ENCODE measurements around the gene LRIT2. TPM values are rescaled to one million over a fixed set of nuclear protein-coding genes. Genes with fewer than 3 reads are reported as not detected.

The LRIT2 gene
- total and polyA plus RNA-seq, 7 donors, result not detected

DNA sequence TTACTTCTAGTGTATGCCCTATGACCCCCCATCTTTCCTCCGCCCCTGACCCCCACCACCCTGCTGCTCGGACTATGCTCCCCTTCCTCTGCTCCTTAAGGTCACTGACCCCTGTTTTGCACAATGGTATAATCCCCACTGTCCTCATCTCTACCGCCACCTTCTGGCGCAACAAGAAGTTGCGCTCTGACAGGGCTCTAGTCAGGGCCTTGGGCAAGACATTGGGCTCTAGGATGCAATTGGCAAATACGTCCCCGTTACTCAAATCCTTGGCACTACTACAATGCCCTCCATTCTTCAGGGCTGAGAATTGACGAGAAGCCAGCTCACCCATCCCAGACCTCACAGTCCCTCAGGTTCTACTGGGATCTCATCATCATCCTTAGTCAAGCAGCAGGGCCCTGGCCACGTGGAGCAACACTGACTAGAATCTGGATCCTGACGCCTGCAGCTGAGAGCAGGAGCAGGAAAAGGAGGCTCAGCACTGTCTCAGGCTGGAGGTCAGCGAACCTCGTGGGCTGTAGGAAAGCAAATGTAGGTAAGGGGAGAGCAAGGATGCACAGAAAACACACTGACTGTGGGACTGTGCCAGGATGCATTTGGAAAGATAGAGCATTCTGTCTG lies 10.6 kb downstream of the LRIT2 start:
- H3K36me3 ChIP-seq (ENCODE audit: insufficient read depth in 1 of 2, low read depth in 1 of 2), result no peaks in the 10 kb centered on the region
- no peak for ATAC-seq
- TF ChIP-seq, protein P1, sequence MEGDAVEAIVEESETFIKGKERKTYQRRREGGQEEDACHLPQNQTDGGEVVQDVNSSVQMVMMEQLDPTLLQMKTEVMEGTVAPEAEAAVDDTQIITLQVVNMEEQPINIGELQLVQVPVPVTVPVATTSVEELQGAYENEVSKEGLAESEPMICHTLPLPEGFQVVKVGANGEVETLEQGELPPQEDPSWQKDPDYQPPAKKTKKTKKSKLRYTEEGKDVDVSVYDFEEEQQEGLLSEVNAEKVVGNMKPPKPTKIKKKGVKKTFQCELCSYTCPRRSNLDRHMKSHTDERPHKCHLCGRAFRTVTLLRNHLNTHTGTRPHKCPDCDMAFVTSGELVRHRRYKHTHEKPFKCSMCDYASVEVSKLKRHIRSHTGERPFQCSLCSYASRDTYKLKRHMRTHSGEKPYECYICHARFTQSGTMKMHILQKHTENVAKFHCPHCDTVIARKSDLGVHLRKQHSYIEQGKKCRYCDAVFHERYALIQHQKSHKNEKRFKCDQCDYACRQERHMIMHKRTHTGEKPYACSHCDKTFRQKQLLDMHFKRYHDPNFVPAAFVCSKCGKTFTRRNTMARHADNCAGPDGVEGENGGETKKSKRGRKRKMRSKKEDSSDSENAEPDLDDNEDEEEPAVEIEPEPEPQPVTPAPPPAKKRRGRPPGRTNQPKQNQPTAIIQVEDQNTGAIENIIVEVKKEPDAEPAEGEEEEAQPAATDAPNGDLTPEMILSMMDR (IDR thresholded peaks at IDR 0.05), result no peak
- H3K4me3 ChIP-seq, result no peak overlapping the region
- 44 to 55% (median 48%) methylated on average over 12 of the region's 12 CpGs for WGBS, 3 donors
- peaks cover 0 to 3% (median 0%) of the 10 kb centered on the region in 3 donors for H3K27me3 ChIP-seq (ENCODE audit: insufficient read depth in 3 of 3, low read length in 2 of 3)
- no peak overlapping the region for H3K27ac ChIP-seq
- intact Hi-C loops (cut with DNase I), result no loop called here
- no peaks in the 10 kb centered on the region for H3K9me3 ChIP-seq
- H3K4me1 ChIP-seq, result no peaks in the 10 kb centered on the region
- DNase-seq, result no peak

DNA sequence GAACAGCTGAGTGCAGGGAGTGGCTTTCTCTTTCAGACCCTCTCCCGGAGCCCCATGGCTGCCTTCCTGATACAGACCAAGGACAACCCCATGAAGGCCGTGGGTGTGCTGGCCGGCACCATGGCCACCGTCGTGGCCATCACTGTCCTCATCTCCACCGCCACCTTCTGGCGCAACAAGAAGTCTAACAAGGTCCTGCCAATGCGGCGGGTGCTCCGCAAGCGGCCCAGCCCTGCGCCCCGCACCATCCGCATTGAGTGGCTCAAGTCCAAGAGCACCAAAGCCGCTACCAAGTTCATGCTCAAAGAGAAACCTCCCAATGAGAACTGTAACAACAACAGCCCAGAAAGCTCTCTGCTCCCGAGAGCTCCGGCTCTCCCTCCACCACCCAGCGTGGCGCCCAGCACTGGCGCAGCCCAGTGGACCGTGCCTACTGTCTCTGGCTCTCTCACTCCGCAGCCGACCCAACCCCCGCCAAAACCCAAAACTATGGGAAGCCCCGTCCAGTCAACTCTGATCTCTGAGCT lies 11.2 kb downstream of the LRIT2 start:
- ATAC-seq (no peak), DNase-seq (no peak)
- TF ChIP-seq, protein P1 (IDR thresholded peaks at IDR 0.05), result no peak
- H3K27ac ChIP-seq, result no peak overlapping the region
- intact Hi-C loops (cut with DNase I), result no loop called here
- H3K9me3 ChIP-seq, result no peaks in the 10 kb centered on the region
- peaks cover 0 to 3% (median 0%) of the 10 kb centered on the region in 3 donors for H3K27me3 ChIP-seq (ENCODE audit: insufficient read depth in 3 of 3, low read length in 2 of 3)
- H3K4me3 ChIP-seq, result no peak overlapping the region
- WGBS, 3 donors, result 64 to 83% (median 71%) methylated on average over 25 of the region's 25 CpGs
- no peaks in the 10 kb centered on the region for H3K4me1 ChIP-seq
- no peaks in the 10 kb centered on the region for H3K36me3 ChIP-seq (ENCODE audit: insufficient read depth in 1 of 2, low read depth in 1 of 2)

DNA sequence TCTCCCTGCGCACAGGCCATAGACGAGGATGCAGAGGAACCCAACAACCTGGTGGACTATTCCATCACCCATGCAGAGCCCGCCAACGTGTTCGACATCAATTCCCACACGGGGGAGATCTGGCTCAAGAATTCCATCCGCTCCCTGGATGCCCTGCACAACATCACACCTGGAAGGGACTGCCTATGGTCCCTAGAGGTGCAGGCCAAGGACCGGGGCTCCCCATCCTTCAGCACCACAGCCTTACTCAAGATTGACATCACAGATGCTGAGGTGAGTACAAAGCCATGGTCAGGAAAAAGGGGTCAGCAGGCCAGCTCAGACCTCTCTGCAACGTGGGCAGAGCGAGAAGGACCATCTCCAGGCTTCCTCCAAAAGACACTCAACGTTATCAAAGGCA lies 12.3 kb downstream of the LRIT2 start:
- DNase-seq, result no peak
- ATAC-seq, result no peak
- TF ChIP-seq, protein P1 (IDR thresholded peaks at IDR 0.05), result no peak
- Histone ChIP-seq H3K4me3 (no peak overlapping the region), H3K36me3 (ENCODE audit: insufficient read depth in 1 of 2, low read depth in 1 of 2) (no peaks in the 10 kb centered on the region), H3K9me3 (no peaks in the 10 kb centered on the region), H3K27me3 (ENCODE audit: insufficient read depth in 3 of 3, low read length in 2 of 3) (peaks cover 0 to 3% (median 0%) of the 10 kb centered on the region in 3 donors), H3K4me1 (no peaks in the 10 kb centered on the region), H3K27ac (no peak overlapping the region)
- intact Hi-C loops (cut with DNase I), result no loop called here
- WGBS, 3 donors, result 84 to 90% (median 86%) methylated on average over 11 of the region's 11 CpGs

DNA sequence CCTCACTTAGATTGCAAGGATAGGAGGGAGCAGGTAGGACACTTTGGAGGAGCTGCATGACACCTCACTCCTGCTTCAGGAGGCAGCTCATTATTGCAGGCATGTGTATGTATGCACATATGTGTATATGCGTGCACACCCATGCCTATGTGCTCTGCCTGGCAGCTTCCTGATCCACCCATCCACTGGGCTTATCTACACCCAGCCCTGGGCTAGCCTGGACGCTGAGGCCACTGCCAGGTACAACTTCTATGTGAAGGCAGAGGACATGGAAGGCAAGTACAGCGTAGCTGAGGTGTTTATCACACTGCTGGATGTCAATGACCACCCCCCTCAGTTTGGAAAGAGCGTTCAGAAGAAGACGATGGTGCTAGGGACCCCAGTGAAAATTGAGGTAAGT lies 13.3 kb downstream of the LRIT2 start:
- Histone ChIP-seq H3K4me1 (no peaks in the 10 kb centered on the region), H3K4me3 (no peak overlapping the region), H3K27ac (no peak overlapping the region), H3K27me3 (ENCODE audit: insufficient read depth in 3 of 3, low read length in 2 of 3) (peaks cover 0 to 3% (median 0%) of the 10 kb centered on the region in 3 donors), H3K36me3 (ENCODE audit: insufficient read depth in 1 of 2, low read depth in 1 of 2) (no peaks in the 10 kb centered on the region), H3K9me3 (no peaks in the 10 kb centered on the region)
- TF ChIP-seq, protein P1 (IDR thresholded peaks at IDR 0.05), result no peak
- ATAC-seq (no peak), DNase-seq (no peak)
- intact Hi-C loops (cut with DNase I), result no loop called here
- 78 to 86% (median 80%) methylated on average over 5 of the region's 5 CpGs for WGBS, 3 donors

DNA sequence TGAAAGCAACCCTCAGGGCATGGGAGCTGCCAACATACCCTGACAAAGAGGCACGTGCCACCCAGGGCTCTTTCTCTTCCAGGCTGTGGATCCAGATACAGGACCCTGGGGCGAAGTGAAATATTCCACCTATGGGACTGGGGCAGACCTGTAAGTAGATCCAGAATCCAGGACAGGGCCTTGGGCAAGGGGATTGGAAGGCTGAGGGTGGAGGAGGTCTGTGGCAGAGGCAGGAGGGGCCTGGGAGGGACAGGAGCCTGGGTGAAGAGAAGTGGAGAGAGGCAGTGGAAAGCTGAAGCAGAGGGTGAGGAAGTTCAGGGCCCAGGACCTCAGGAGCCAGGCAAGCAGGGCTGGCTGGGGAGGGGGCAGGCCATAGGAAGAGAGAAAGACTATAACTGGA lies 13.8 kb downstream of the LRIT2 start:
- H3K4me3 ChIP-seq, result no peak overlapping the region
- no peaks in the 10 kb centered on the region for H3K9me3 ChIP-seq
- DNase-seq, result no peak
- intact Hi-C loops (cut with DNase I), result no loop called here
- 74 to 84% (median 84%) methylated on average over 2 of the region's 2 CpGs for WGBS, 3 donors
- ATAC-seq, result no peak
- H3K27ac ChIP-seq, result no peak overlapping the region
- H3K27me3 ChIP-seq (ENCODE audit: insufficient read depth in 3 of 3, low read length in 2 of 3), result peaks cover 0 to 3% (median 0%) of the 10 kb centered on the region in 3 donors
- H3K4me1 ChIP-seq, result no peaks in the 10 kb centered on the region
- H3K36me3 ChIP-seq (ENCODE audit: insufficient read depth in 1 of 2, low read depth in 1 of 2), result no peaks in the 10 kb centered on the region
- TF ChIP-seq, protein P1 (IDR thresholded peaks at IDR 0.05), result no peak

Data from psoas muscle (tissue), 8 donors.